Naive thymus-derived CD8-positive, alpha-beta T cell (primary cell): ENCODE results near the gene MRPL33. TPM values are rescaled to one million over a fixed set of nuclear protein-coding genes. Genes with fewer than 3 reads are reported as not detected.
"Not testable (repeated sequence)": the region's sequence is repeated elsewhere in the genome, so short reads cannot be mapped to it uniquely, and the experiment has no call there.

Experiments used
- ATAC-seq, 2 donors: fragments of 150-1000 bp; cut with Tn5 transposase in 1 of 2; sonication (Bioruptor Pico), chemical (Tn5 transposase) in 1 of 2; 1 replicate in 1 of 2; 2 replicates in 1 of 2; pipeline ENCODE4 v1.10.0; 2021; ENCODE audit warnings: mild to moderate bottlenecking in 2 of 2, moderate library complexity in 2 of 2
- POLR2A ChIA-PET: fragments of 350-600 bp; sonication (Branson Sonifier 250); formaldehyde crosslinking; loops from one replicate; lab custom pipeline; 2021; ENCODE audit warnings: antibody characterized with exemption; lab: Charles Lee
- DNase-seq, 10 donors: peaks; one replicate each; pipeline versions ENCODE4 v3.0.0 to v3.0.0-alpha.2; 2020 to 2022
- H3K27ac Mint-ChIP-seq, 10 donors: one replicate each; pipeline ENCODE4 v1.8.0; 2020 to 2022; ENCODE audit warnings: mild to moderate bottlenecking in 10 of 10, mixed read lengths in 10 of 10, moderate library complexity in 4 of 10, inconsistent platforms in 1 of 10
- H3K27me3 Mint-ChIP-seq, 5 donors: one replicate each; pipeline ENCODE4 v1.8.0; 2021 to 2022; ENCODE audit warnings: mixed read lengths in 5 of 5
- H3K36me3 Mint-ChIP-seq, 3 donors: one replicate each; pipeline ENCODE4 v1.8.0; 2020 to 2022; ENCODE audit warnings: mixed read lengths in 3 of 3, mild to moderate bottlenecking in 2 of 3, inconsistent platforms in 1 of 3
- H3K4me1 Mint-ChIP-seq, 4 donors: one replicate each; pipeline ENCODE4 v1.8.0; 2021 to 2022; ENCODE audit warnings: mixed read lengths in 4 of 4
- H3K4me3 Mint-ChIP-seq, 10 donors: one replicate each; pipeline ENCODE4 v1.8.0; 2020 to 2022; ENCODE audit warnings: mild to moderate bottlenecking in 10 of 10, mixed read lengths in 10 of 10, moderate library complexity in 6 of 10, inconsistent platforms in 1 of 10
- H3K9me3 Mint-ChIP-seq, 9 donors: one replicate each; pipeline ENCODE4 v1.8.0; 2020 to 2022; ENCODE audit warnings: mixed read lengths in 9 of 9, mild to moderate bottlenecking in 3 of 9, inconsistent platforms in 1 of 9, moderate library complexity in 1 of 9
- polyA plus RNA-seq, 3 donors: library from polyadenylated mRNA; unstranded; fragments of 300-500 nt; fragmentation: Illumina TruSeq; gene quantifications; one replicate each; pipeline ENCODE4 v1.2.3, GENCODE V29; 2021
- total RNA-seq, 8 experiments: library from RNA in 2 of 8; stranded (reverse) in 2 of 8; gene quantifications; one replicate each; pipeline ENCODE4 v1.2.3 and lab custom pipeline; 2021 to 2026

Gene MRPL33
- total and polyA plus RNA-seq, 5 experiments from 2014 or later, result 34.4 to 245 (median 196) TPM

- DNase-seq, result no peak
- no peak overlapping the region for H3K27ac Mint-ChIP-seq
- H3K4me1 Mint-ChIP-seq, result no peaks in the 10 kb centered on the region
- no peak for ATAC-seq
- H3K9me3 Mint-ChIP-seq, result peaks cover 6 to 21% (median 14%) of the 10 kb centered on the region in 9 donors
- no peak overlapping the region for H3K4me3 Mint-ChIP-seq
- POLR2A ChIA-PET, result no interaction called here
- peaks cover 0 to 11% (median 6%) of the 10 kb centered on the region in 5 donors for H3K27me3 Mint-ChIP-seq
- H3K36me3 Mint-ChIP-seq, result peaks cover 0 to 19% (median 8%) of the 10 kb centered on the region in 3 donors
Observed at GRCh38 chr2:27747827-27748352, 23.6 kb upstream of the MRPL33 start.

DNA sequence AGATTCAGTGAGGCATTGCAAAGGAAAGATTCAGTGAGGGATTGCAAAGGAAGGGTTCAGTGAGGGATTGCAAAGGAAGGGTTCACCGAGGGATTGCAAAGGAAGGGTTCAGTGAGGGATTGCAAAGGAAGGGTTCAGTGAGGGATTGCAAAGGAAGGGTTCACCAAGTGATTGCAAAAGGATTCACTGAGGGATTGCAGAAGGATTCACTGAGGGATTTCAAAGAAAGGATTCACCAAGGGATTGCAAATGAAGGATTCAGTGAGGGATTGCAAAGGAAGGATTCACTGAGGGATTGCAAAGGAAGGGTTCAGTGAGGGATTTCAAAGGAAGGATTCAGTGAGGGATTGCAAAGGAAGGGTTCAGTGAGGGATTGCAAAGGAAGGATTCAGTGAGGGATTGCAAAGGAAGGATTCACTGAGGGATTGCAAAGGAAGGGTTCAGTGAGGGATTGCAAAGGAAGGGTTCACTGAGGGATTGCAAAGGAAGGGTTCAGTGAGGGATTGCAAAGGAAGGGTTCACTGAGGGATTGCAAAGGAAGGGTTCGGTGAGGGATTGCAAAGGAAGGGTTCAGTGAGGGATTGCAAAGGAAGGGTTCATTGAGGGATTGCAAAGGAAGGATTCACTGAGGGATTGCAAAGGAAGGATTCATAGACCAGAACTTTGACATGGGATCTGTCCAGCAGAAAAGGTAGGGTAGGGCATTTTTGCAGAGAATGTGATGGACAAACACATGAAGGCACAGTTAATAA, 22.5 kb upstream of the MRPL33 start:
- POLR2A ChIA-PET, DNase-seq, H3K4me1 Mint-ChIP-seq, H3K4me3 Mint-ChIP-seq, ATAC-seq: not testable (repeated sequence)
- Mint-ChIP-seq H3K27ac (peak overlapping the region in 1 of 10 donors; percentile 2), H3K9me3 (peaks cover 6 to 21% (median 14%) of the 10 kb centered on the region in 9 donors), H3K36me3 (peaks cover 0 to 19% (median 8%) of the 10 kb centered on the region in 3 donors), H3K27me3 (peaks cover 4 to 14% (median 11%) of the 10 kb centered on the region in 5 donors)

GRCh38 chr2:27751377-27751776, 20.1 kb upstream of the MRPL33 start:
- Mint-ChIP-seq H3K27me3 (peaks cover 5 to 16% (median 11%) of the 10 kb centered on the region in 5 donors), H3K4me3 (no peak overlapping the region), H3K36me3 (peaks cover 0 to 15% (median 8%) of the 10 kb centered on the region in 3 donors), H3K27ac (no peak overlapping the region), H3K9me3 (peaks cover 6 to 21% (median 14%) of the 10 kb centered on the region in 9 donors), H3K4me1 (no peaks in the 10 kb centered on the region)
- DNase-seq (no peak), ATAC-seq (no peak)
- POLR2A ChIA-PET, result no interaction called here

- Mint-ChIP-seq H3K36me3 (peaks cover 0 to 15% (median 8%) of the 10 kb centered on the region in 3 donors), H3K27me3 (peaks cover 4 to 16% (median 11%) of the 10 kb centered on the region in 5 donors), H3K9me3 (peaks cover 6 to 21% (median 14%) of the 10 kb centered on the region in 9 donors), H3K4me3 (no peak overlapping the region), H3K4me1 (peaks cover 0 to 2% (median 0%) of the 10 kb centered on the region in 4 donors), H3K27ac (peak overlapping the region in 1 of 10 donors; percentile 29)
- DNase-seq (no peak), ATAC-seq (no peak)
- POLR2A ChIA-PET, result no interaction called here
Observed at GRCh38 chr2:27752551-27753237, 18.8 kb upstream of the MRPL33 start.

DNA sequence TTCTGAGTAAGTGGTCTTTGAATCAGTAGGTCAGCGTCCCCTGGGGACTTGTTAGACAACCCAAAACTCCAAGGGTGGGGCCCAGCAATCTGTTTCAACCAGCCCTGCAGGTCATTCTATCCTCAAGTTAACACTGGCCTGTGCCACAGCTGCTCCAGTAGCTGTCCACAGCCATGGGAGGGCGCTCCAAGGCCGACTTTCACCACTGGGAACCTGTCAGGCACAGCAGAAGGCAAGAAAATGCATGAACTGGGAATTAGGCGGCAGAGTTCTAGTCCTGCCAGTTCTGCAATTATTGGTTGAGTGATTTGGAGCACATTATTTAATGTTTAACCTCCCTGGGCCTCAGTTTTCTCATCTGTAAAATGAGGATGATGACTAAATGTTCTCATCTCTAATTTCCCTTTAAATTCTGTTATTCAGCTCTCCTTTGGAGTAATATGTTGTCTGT, 17.4 kb upstream of the MRPL33 start:
- ATAC-seq (peak; percentile 62 to 70), DNase-seq (peak in 9 of 10 donors; percentile 14 to 77 (median 37))
- Mint-ChIP-seq H3K27ac (no peak overlapping the region), H3K4me3 (no peak overlapping the region), H3K9me3 (peaks cover 0 to 8% (median 6%) of the 10 kb centered on the region in 9 donors), H3K36me3 (peaks cover 0 to 6% (median 5%) of the 10 kb centered on the region in 3 donors), H3K4me1 (peaks cover 0 to 2% (median 0%) of the 10 kb centered on the region in 4 donors), H3K27me3 (peaks cover 3 to 12% (median 8%) of the 10 kb centered on the region in 5 donors)
- POLR2A ChIA-PET, result no interaction called here

DNA sequence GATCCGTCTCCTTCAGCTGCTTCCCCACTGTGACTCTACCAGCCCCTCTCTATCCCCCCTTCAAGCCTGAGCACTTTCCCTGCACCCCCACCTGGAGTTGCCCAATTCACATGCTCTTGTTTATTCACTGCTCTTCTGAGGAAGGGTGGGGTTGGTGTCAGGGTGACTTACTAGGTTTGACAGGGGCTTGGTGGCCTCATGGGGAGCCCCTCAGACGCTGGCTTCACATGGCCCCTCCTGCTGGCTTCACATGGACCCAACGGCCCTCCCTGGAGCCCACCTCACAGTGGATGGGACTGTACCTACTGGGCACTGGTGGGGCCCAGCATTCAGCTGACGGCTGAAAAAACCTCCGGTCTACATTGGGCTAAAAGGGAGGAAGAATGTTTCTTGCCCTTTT, 16.7 kb upstream of the MRPL33 start:
- Mint-ChIP-seq H3K27me3 (peaks cover 1 to 12% (median 8%) of the 10 kb centered on the region in 5 donors), H3K4me1 (peaks cover 0 to 2% (median 0%) of the 10 kb centered on the region in 4 donors), H3K27ac (no peak overlapping the region), H3K36me3 (no peaks in the 10 kb centered on the region), H3K4me3 (no peak overlapping the region), H3K9me3 (peaks cover 0 to 1% (median 0%) of the 10 kb centered on the region in 9 donors)
- POLR2A ChIA-PET, result no interaction called here
- DNase-seq, result no peak
- ATAC-seq, result no peak

- ATAC-seq, result no peak
- H3K36me3 Mint-ChIP-seq, result no peaks in the 10 kb centered on the region
- POLR2A ChIA-PET, result no interaction called here
- H3K27ac Mint-ChIP-seq, result peak overlapping the region in 1 of 10 donors; percentile 51
- DNase-seq, result no peak
- peaks cover 1 to 12% (median 8%) of the 10 kb centered on the region in 5 donors for H3K27me3 Mint-ChIP-seq
- H3K4me1 Mint-ChIP-seq, result peaks cover 0 to 2% (median 0%) of the 10 kb centered on the region in 4 donors
- H3K4me3 Mint-ChIP-seq, result no peak overlapping the region
- peaks cover 0 to 1% (median 0%) of the 10 kb centered on the region in 9 donors for H3K9me3 Mint-ChIP-seq
Observed at GRCh38 chr2:27756091-27756490, 15.4 kb upstream of the MRPL33 start.

DNA sequence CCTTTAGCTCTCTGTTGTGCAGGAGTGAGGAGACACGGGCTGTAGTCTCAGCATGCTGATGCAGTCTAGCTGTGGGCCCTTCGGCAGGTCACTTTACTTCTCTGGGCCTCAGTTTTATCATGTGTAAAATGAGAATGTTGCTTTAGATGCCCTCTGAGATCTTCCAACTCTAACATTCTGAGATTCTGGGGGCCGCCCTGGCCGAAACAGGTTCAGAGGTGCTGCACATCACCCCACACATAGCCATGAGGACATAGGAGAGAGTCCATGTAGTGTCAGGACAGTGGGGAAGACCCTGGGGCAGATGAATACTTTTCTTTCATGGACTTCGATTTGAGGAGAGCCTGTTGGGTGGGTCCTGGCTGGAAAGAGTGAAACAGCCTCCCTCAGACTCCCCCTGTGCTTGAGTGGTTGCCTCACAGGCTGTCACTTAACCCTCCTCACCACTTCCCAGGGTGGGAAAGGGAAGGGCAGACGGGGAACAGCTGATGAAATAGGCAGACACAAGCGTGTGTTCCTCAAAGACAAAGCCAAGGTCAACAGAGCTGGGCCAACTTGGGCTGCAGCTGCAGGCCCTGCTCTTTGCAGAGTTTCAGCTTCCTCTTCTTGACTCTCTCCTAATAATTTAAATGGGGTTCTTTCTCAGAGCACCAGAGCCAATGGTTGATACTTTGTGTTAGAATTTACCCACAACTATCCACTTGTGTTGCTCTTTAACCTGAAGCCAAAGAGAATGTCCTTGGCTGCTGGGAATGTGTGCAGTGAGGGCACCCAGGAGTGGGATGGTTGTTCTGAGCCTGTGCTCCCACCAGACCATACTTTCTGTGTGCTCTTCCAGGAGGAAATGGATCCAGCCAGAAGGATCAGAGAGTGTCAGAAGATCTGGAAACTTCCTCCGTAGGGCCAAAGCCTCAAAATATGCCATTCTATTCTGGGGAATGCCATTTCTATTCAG, 14.7 kb upstream of the MRPL33 start:
- ATAC-seq (no peak), DNase-seq (no peak)
- peaks cover 0 to 2% (median 0%) of the 10 kb centered on the region in 4 donors for H3K4me1 Mint-ChIP-seq
- H3K36me3 Mint-ChIP-seq, result no peaks in the 10 kb centered on the region
- H3K9me3 Mint-ChIP-seq, result peaks cover 0 to 1% (median 0%) of the 10 kb centered on the region in 9 donors
- H3K4me3 Mint-ChIP-seq, result no peak overlapping the region
- H3K27me3 Mint-ChIP-seq, result peaks cover 1 to 12% (median 8%) of the 10 kb centered on the region in 5 donors
- no peak overlapping the region for H3K27ac Mint-ChIP-seq
- POLR2A ChIA-PET, result no interaction called here

DNA sequence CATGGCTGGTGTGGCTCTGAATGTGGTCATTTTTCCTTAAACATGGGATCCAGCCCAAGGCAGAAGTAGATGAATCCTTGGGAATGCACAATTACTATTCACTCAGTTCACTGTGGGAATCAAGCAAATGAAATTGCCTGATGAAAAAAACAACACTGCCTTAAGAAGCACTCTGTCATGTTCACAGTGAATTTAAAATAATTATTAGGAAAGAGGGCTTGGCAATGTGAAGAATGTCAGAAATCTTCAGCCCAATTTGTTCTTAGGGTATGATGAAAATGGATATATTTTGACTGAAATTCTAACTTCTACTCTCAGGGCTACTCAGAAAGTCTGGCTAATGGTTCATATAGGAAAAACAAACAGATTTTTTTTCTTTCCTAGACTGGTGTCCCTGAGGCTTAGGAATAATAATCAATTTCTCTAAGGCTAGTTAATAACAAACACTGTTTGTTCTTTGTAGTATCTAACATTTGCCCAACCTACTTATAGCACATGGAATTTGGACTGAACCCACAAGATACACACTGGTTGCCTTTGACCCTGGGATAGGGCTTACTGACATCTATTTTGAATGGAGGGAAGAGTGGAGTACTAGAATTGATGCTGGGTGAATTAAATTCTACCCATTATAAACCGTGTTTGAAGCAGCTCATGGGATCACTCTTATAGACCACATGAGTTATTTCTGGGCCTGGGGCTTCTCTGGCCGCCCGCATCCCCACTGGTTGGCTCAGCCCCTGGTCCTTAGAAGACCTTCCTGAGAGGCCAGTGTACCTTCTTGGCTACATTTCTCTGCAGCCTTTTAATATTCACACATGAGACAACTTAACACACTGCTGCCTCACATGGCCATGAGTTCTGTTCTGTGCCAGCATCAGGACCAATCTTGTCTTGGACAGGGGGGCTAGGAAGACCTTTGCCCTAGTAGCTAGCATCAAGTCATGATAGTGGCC, 8.3 kb upstream of the MRPL33 start:
- POLR2A ChIA-PET, result interaction anchor here (0.7 kb wide), 1 partner anchor 998 kb away, joined by 4 read pairs; no protein-coding TSS in a partner anchor

DNA sequence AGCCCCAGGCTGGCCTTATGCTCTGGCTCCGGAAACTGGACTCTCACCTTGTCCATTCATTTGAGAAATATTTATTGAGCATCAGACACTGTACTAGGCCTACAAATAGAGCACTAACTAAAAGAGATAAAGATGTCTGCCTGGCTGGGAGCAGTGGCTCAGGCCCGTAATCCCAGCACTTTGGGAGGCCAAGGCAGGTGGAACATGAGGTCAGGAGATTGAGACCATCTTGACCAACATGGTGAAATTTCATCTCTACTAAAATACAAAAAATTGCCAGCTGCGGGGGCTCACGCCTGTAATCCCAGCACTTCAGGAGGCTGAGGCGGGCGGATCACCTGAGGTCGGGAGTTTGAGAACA, 7.6 kb upstream of the MRPL33 start:
- POLR2A ChIA-PET, result no interaction called here
- peaks cover 0 to 14% (median 0%) of the 10 kb centered on the region in 5 donors for H3K27me3 Mint-ChIP-seq
- peaks cover 6 to 11% (median 11%) of the 10 kb centered on the region in 4 donors for H3K4me1 Mint-ChIP-seq
- no peaks in the 10 kb centered on the region for H3K9me3 Mint-ChIP-seq
- ATAC-seq, result no peak
- H3K27ac Mint-ChIP-seq, result no peak overlapping the region
- H3K36me3 Mint-ChIP-seq, result peaks cover 0 to 3% (median 0%) of the 10 kb centered on the region in 3 donors
- no peak for DNase-seq
- H3K4me3 Mint-ChIP-seq, result no peak overlapping the region

More for the DNA sequence above, 8.3 kb upstream of the MRPL33 start:
- H3K9me3 Mint-ChIP-seq, result no peaks in the 10 kb centered on the region
- peaks cover 0 to 3% (median 0%) of the 10 kb centered on the region in 3 donors for H3K36me3 Mint-ChIP-seq
- no peak overlapping the region for H3K4me3 Mint-ChIP-seq
- peaks cover 0 to 11% (median 0%) of the 10 kb centered on the region in 5 donors for H3K27me3 Mint-ChIP-seq
- peaks cover 6 to 11% (median 11%) of the 10 kb centered on the region in 4 donors for H3K4me1 Mint-ChIP-seq
- no peak overlapping the region for H3K27ac Mint-ChIP-seq
- ATAC-seq (no peak), DNase-seq (no peak)

DNA sequence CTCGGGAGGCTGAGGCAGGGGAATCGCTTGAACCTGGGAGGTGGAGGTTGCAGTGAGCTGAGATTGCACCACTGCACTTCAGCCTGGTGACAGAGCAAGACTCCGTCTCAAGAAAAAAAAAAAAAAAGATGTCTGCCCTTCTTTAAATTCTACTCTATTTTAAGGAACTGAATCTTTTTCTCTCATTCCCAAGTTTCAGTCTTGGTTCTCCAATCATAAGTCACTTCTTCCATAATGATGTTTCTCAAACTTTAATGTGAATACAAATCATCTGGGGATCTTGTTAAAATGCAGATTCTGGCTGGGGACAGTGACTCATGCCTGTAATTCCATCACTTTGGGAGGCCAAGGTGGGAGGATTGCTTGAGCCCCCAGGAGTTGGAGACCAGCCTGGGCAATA, 7.0 kb upstream of the MRPL33 start:
- H3K9me3 Mint-ChIP-seq, POLR2A ChIA-PET, DNase-seq, ATAC-seq, H3K36me3 Mint-ChIP-seq: not testable (repeated sequence)
- peaks cover 6 to 11% (median 11%) of the 10 kb centered on the region in 4 donors for H3K4me1 Mint-ChIP-seq
- H3K27ac Mint-ChIP-seq, result peak overlapping the region in 1 of 10 donors; percentile 41
- peaks cover 0 to 14% (median 0%) of the 10 kb centered on the region in 5 donors for H3K27me3 Mint-ChIP-seq
- H3K4me3 Mint-ChIP-seq, result peak overlapping the region in 1 of 10 donors; percentile 20
